ENCODE data around the gene KHDC4. TPM values are rescaled to one million over a fixed set of nuclear protein-coding genes. Genes with fewer than 3 reads are reported as not detected.

The KHDC4 gene
- total and polyA plus RNA-seq, 2 of the 13 experiments (the other 11 are each of a cell fraction or from before 2014, with no cell fraction given) = 33.5 to 92.0 TPM

GRCh38 chr1:155940993-155941844, 7.0 kb upstream of the KHDC4 start, which contains the start of gene RXFP4 (continued):
- TF ChIP-seq KIAA2018 (CRISPR knock-in tag; IDR thresholded peaks at IDR 0.05; ENCODE audit: borderline replicate concordance) = no peak
- TF ChIP-seq ZNF749 (CRISPR knock-in tag; IDR thresholded peaks at IDR 0.05; ENCODE audit: borderline replicate concordance) = no peak
- TF ChIP-seq ZNF180 (CRISPR knock-in tag; IDR thresholded peaks at IDR 0.05; ENCODE audit: borderline replicate concordance, low read depth) = no peak
- TF ChIP-seq SMARCE1 (IDR thresholded peaks at IDR 0.05; ENCODE audit: borderline replicate concordance) = no peak
- no peak; a peak in 1 of 4 replicates for TF ChIP-seq ATF4 (CRISPR knock-in tag; IDR thresholded peaks at IDR 0.05)
- no peak for TF ChIP-seq MED8 (CRISPR knock-in tag; IDR thresholded peaks at IDR 0.05; ENCODE audit: insufficient replicate concordance)
- no peak for TF ChIP-seq ZNF234 (CRISPR knock-in tag; conservative IDR thresholded peaks at IDR 0.05)
- TF ChIP-seq NFE2L1 (CRISPR knock-in tag; IDR thresholded peaks at IDR 0.05; ENCODE audit: borderline replicate concordance) = no peak
- no peak for TF ChIP-seq ATF1 (CRISPR knock-in tag; IDR thresholded peaks at IDR 0.05)
- peak; percentile 57; the same call in 1 of the 2 replicates for TF ChIP-seq SAP130 (CRISPR knock-in tag; IDR thresholded peaks at IDR 0.05; ENCODE audit: low read depth)
- no peak for TF ChIP-seq BATF2 (CRISPR knock-in tag; IDR thresholded peaks at IDR 0.05)
- TF ChIP-seq GMEB2 (CRISPR knock-in tag; IDR thresholded peaks at IDR 0.05; ENCODE audit: low read depth) = no peak
- TF ChIP-seq ZFP36L1 (CRISPR knock-in tag; IDR thresholded peaks at IDR 0.05) = no peak
- TF ChIP-seq PITX1 (CRISPR knock-in tag; IDR thresholded peaks at IDR 0.05) = no peak
- no peak for TF ChIP-seq ZBTB1 (CRISPR knock-in tag; IDR thresholded peaks at IDR 0.05; ENCODE audit: borderline replicate concordance)
- no peak for TF ChIP-seq YEATS2 (CRISPR knock-in tag; IDR thresholded peaks at IDR 0.05; ENCODE audit: borderline replicate concordance)
- no peak for TF ChIP-seq MBD4 (IDR thresholded peaks at IDR 0.05; ENCODE audit: borderline replicate concordance, low read length)
